Limb (tissue), 2 donors: ENCODE results near the gene JUND.
A peak's percentile ranks its signal among the peaks of the same experiment; 100 is the strongest.

ENCODE experiments used
- DNase-seq, 2 donors: peaks; one replicate each; pipeline ENCODE4 v3.0.0-alpha.2; 2016; ENCODE audit errors: extremely low spot score in 2 of 2

Gene JUND

GRCh38 chr19:18249834-18250233 is 31.6 kb downstream of the JUND start:
- no peak for DNase-seq

DNA sequence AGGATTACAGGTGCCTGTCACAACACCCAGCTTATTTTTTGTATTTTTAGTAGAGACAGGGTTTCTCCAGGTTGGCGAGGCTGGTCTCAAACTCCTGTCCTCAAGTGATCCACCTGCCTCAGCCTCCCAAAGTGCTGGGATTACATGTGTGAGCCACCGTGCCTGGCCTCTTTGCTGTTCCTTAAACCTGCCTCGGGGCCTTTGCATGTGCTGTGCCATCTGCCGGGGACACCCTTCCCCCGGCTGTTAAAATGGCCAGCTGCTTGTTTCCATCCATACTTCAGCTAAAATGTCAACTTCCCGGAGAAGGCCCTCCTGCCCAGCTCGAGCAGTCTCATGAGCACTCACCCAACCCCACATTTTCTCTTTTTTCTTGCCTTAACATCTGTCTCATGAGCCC is 36.1 kb downstream of the JUND start:
- DNase-seq: no peak

- DNase-seq: no peak
These were observed 42.1 kb downstream of the JUND start for GRCh38 chr19:18239303-18239702.

- no peak for DNase-seq
These were observed 47.2 kb downstream of the JUND start for GRCh38 chr19:18234194-18234593.

GRCh38 chr19:18233224-18233825 is 48.1 kb downstream of the JUND start:
- DNase-seq: peak in 1 of 2 donors; percentile 68

DNA sequence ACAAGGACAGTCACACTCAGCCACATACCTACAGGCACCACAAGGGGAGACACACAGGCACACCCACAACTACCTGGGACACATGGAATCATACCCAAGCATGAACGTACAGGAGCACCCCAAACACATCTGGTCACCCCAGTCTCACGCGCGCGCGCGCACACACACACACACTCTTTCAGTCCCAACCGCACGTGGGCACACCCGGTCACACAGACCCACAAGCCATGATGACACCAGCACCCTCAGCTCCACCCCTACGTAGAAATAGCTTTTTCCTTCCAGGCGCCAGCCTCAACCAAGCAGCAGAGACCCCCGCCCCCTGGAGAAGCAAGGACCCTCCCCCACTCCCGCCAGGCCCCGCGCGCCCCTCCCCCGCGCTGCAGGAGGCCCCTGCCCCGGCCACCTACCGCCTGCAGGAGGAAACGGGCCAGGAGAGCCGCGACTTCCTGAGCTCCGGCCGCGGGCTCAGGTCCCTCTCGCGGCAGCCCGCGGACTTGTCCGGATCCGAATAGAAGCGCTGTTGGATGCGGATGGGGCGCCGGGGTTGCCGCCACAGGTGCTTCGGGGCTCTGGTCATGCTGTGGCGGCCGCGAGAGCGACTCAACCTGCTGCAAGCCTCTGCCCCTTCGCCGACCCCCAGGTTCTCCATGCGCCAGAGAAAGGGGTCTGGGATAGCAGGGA is 48.7 kb downstream of the JUND start:
- DNase-seq: no peak

GRCh38 chr19:18231775-18232174 is 49.6 kb downstream of the JUND start:
- no peak for DNase-seq

DNA sequence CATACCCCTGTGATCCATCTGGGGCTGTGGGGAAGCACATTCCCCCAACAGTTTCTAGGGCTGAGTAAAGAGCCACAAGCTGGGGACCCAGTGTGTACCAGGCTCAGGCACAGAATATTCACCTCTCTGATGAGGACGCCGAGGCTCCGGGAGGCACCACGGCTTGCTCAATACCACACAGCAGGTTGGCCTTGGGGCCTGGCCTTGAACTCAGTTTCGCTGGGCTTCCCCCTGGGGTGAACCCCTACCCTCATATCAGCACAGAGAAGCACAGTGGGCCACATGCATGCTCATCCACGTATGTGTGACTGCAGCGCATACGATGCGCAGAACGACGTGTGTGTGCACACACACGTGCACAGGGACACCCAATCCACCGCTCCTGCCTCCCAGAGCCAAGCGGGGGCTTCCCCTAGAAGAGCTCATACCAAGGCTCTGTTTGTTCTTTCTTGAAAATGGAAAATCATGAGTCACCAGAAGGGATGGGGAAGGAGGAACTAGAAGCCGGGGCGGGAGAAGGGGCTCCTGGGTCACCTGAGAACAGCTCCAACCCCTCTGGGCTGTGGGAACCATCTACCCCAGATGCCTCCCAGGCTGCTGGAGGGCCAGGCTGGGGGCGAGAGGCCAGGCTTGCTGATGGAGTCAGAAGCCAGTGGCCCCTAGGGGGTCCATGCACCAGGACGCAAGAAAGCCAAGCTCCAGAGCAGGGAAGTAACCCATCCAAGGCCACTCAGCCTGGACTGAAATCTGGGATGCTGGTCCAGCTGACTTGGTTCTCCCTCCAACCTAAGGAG is 50.3 kb downstream of the JUND start:
- no peak for DNase-seq

DNA sequence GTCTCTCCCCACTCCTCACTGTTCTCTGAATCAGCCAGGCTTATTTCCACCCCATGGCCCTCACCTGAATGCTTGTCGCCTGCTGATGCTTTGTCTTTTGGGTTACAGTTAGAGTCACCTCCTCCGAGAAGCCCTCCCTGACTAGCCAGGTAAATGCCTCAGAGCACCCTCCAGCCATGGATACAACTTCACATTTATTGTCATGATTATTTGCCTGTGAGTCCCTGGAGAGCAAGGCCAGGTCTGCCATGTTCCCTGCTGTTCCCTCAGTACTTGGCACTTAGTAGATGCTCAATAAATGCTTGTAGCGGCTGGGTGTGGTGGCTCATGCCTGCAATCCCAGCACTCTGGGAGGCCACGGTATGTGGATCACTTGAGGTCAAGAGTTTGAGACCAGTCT is 51.5 kb downstream of the JUND start:
- DNase-seq: no peak
